ENCODE results near the gene NOS3. TPM values are rescaled to one million over a fixed set of nuclear protein-coding genes. Genes with fewer than 3 reads are reported as not detected.

NOS3 gene
- total and polyA plus RNA-seq, 9 of the 15 experiments (the other 6 are each of a cell fraction or from before 2014, with no cell fraction given) = 1.1 to 121 (median 23.6) TPM

DNA sequence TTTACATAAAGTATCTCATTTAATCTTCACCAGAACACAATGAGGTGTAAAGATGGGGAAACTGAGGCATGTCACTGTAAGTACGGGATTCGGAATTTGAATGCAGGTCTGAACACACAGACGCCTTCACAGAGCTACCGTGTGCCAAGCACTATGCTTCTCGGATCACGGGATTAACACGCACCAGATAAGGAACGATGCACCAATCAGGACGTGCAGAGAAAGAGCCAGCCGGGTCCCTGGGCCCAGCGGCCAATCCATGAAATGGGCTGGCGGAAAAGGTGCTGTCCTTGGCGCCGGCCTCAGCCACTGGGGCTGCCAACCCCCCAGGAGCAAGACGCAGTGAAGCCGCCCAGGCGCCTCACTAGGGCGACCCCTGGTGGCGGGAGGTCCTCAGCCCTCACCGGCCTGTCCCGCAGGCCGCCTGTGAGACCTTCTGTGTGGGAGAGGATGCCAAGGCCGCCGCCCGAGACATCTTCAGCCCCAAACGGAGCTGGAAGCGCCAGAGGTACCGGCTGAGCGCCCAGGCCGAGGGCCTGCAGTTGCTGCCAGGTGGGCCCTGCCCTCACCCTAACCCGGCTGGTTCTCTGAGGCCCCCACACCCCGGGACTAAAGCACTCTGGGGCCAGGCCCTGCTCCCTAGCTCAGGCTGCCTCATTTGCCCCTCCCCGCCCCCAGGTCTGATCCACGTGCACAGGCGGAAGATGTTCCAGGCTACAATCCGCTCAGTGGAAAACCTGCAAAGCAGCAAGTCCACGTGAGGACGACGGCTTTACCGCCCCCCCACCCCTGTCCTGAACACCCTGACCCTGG is 17.9 kb downstream of the NOS3 start (continued):
- TF ChIP-seq ZNF668 (CRISPR knock-in tag; IDR thresholded peaks at IDR 0.05) = no peak; the same call in 1 of the 2 replicates
- TF ChIP-seq EP400 (IDR thresholded peaks at IDR 0.05) = peak; percentile 92
- peak; percentile 67 for TF ChIP-seq TFE3 (CRISPR knock-in tag; IDR thresholded peaks at IDR 0.05)
- no peak; the same call in 1 of the 2 replicates for TF ChIP-seq NR2C1 (IDR thresholded peaks at IDR 0.05)
- TF ChIP-seq NR2C1 (tag; IDR thresholded peaks at IDR 0.05) = no peak
- TF ChIP-seq EZH2 (IDR thresholded peaks at IDR 0.05; ENCODE audit: borderline replicate concordance, low read depth, low read length) = no peak
- no peak for TF ChIP-seq STAG1 (CRISPR knock-in tag; IDR thresholded peaks at IDR 0.05; ENCODE audit: borderline replicate concordance)
- TF ChIP-seq, protein P1, sequence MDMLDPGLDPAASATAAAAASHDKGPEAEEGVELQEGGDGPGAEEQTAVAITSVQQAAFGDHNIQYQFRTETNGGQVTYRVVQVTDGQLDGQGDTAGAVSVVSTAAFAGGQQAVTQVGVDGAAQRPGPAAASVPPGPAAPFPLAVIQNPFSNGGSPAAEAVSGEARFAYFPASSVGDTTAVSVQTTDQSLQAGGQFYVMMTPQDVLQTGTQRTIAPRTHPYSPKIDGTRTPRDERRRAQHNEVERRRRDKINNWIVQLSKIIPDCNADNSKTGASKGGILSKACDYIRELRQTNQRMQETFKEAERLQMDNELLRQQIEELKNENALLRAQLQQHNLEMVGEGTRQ (CRISPR knock-in tag; IDR thresholded peaks at IDR 0.05) = peak; percentile 59; the same call in 1 of the 2 replicates
- TF ChIP-seq NCOA4 (IDR thresholded peaks at IDR 0.05; ENCODE audit: partially characterized antibody) = no peak
- peak; percentile 95 for TF ChIP-seq ZFX (CRISPR knock-in tag; IDR thresholded peaks at IDR 0.05)
- TF ChIP-seq, protein P2, sequence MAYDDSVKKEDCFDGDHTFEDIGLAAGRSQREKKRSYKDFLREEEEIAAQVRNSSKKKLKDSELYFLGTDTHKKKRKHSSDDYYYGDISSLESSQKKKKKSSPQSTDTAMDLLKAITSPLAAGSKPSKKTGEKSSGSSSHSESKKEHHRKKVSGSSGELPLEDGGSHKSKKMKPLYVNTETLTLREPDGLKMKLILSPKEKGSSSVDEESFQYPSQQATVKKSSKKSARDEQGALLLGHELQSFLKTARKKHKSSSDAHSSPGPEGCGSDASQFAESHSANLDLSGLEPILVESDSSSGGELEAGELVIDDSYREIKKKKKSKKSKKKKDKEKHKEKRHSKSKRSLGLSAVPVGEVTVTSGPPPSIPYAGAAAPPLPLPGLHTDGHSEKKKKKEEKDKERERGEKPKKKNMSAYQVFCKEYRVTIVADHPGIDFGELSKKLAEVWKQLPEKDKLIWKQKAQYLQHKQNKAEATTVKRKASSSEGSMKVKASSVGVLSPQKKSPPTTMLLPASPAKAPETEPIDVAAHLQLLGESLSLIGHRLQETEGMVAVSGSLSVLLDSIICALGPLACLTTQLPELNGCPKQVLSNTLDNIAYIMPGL (CRISPR knock-in tag; IDR thresholded peaks at IDR 0.05) = peak; percentile 97
- TF ChIP-seq PURB (CRISPR knock-in tag; IDR thresholded peaks at IDR 0.05; ENCODE audit: low read depth) = no peak
- TF ChIP-seq BCOR (IDR thresholded peaks at IDR 0.05) = peak; percentile 100
- TF ChIP-seq MTF1 (CRISPR knock-in tag; IDR thresholded peaks at IDR 0.05; ENCODE audit: borderline replicate concordance) = no peak
- no peak for TF ChIP-seq SNAPC5 (CRISPR knock-in tag; IDR thresholded peaks at IDR 0.05)
- TF ChIP-seq ZNF511 (CRISPR knock-in tag; IDR thresholded peaks at IDR 0.05) = peak; percentile 87; the same call in 1 of the 2 replicates
- TF ChIP-seq MEIS2 (IDR thresholded peaks at IDR 0.05; ENCODE audit: partially characterized antibody) = peak; percentile 18
- no peak for TF ChIP-seq FOXK1 (CRISPR knock-in tag; IDR thresholded peaks at IDR 0.05; ENCODE audit: borderline replicate concordance)
- no peak; the same call in 1 of the 2 replicates for TF ChIP-seq RUNX1 (IDR thresholded peaks at IDR 0.05; ENCODE audit: low read depth)
- TF ChIP-seq ILK (tag; IDR thresholded peaks at IDR 0.05; ENCODE audit: borderline replicate concordance, low read depth) = no peak
- no peak for TF ChIP-seq ELF4 (CRISPR knock-in tag; IDR thresholded peaks at IDR 0.05)
- TF ChIP-seq MAFK (IDR thresholded peaks at IDR 0.05; ENCODE audit: low read length) = peak; percentile 32; the same call in 1 of the 2 replicates
- no peak for TF ChIP-seq NFIX (CRISPR knock-in tag; IDR thresholded peaks at IDR 0.05; ENCODE audit: low read depth)
- peak; percentile 99 for TF ChIP-seq FIP1L1 (IDR thresholded peaks at IDR 0.05; ENCODE audit: low read depth, low read length, poor library complexity, severe bottlenecking)
- TF ChIP-seq GTF2A2 (tag; IDR thresholded peaks at IDR 0.05) = no peak

All from K562 (cell line).